ENCODE data around the gene TM6SF1.

The TM6SF1 gene

GRCh38 chr15:83170474-83171165, 63.2 kb downstream of the TM6SF1 start:
- no peak overlapping the region for H2AFZ ChIP-seq (ENCODE audit: low read length)
- H2BK120ac ChIP-seq (ENCODE audit: low read depth, low read length): no peak overlapping the region
- no peak overlapping the region for H4K91ac ChIP-seq (ENCODE audit: low read depth, low read length, poor library complexity)
- H3K14ac ChIP-seq (ENCODE audit: low read length): no peak overlapping the region
- peaks cover 4% of the 10 kb centered on the region for H3K79me1 ChIP-seq (ENCODE audit: low read depth, low read length)
- no peaks in the 10 kb centered on the region for H3K4me1 ChIP-seq (ENCODE audit: control insufficient read depth in 2 of 2, insufficient read depth in 1 of 2, low read depth in 1 of 2, low read length in 2 of 2)
- H3K36me3 ChIP-seq (replicated peaks in 1 of 2; ENCODE audit: control insufficient read depth in 2 of 2, insufficient read depth in 2 of 2, low read length in 2 of 2): peaks cover 2 to 18% of the 10 kb centered on the region in 2 donors
- DNase-seq (ENCODE audit: low spot score): no peak
- H3K4me2 ChIP-seq (ENCODE audit: insufficient read depth, low read length, poor library complexity, severe bottlenecking): no peak overlapping the region
- no CpG with 5 or more reads among the region's 4 CpGs for WGBS, 2 donors (ENCODE audit: extremely low coverage in 2 of 2, insufficient read length in 2 of 2, insufficient replicate concordance in 1 of 2)
- H3K4ac ChIP-seq (ENCODE audit: low read length): no peak overlapping the region
- H2BK12ac ChIP-seq (ENCODE audit: low read length): no peak overlapping the region
- no peak overlapping the region for H2BK5ac ChIP-seq (ENCODE audit: low read length)
- H3K23ac ChIP-seq (ENCODE audit: low read depth, low read length, poor library complexity): no peak overlapping the region
- no peak overlapping the region for H3K27ac ChIP-seq (replicated peaks; ENCODE audit: low read length)
- peaks cover 2 to 50% of the 10 kb centered on the region in 2 donors for H3K9me3 ChIP-seq (replicated peaks in 1 of 2; ENCODE audit: control insufficient read depth in 2 of 2, insufficient read depth in 1 of 2, low read depth in 1 of 2, low read length in 2 of 2)
- H3K4me3 ChIP-seq (ENCODE audit: low read length in 2 of 2): no peak overlapping the region
- no peak overlapping the region for H2AK5ac ChIP-seq (ENCODE audit: low read depth, low read length)
- H2BK15ac ChIP-seq (ENCODE audit: low read length): no peak overlapping the region
- no peak overlapping the region for H4K8ac ChIP-seq (ENCODE audit: low read depth, low read length)
- H3K9ac ChIP-seq (ENCODE audit: low read depth, low read length, poor library complexity): no peak overlapping the region
- no peaks in the 10 kb centered on the region for H3K27me3 ChIP-seq (ENCODE audit: control insufficient read depth in 3 of 3, insufficient read depth in 3 of 3, low read depth in 1 of 3, low read length in 3 of 3)
- H3K18ac ChIP-seq (ENCODE audit: low read length): no peak overlapping the region

GRCh38 chr15:83174891-83175290, 67.4 kb downstream of the TM6SF1 start:
- Histone ChIP-seq H4K91ac (ENCODE audit: low read depth, low read length, poor library complexity) (no peak overlapping the region), H3K9me3 (replicated peaks in 1 of 2; ENCODE audit: control insufficient read depth in 2 of 2, insufficient read depth in 1 of 2, low read depth in 1 of 2, low read length in 2 of 2) (peaks cover 0 to 22% of the 10 kb centered on the region in 2 donors), H2AFZ (ENCODE audit: low read length) (no peak overlapping the region), H2BK15ac (ENCODE audit: low read length) (no peak overlapping the region), H3K18ac (ENCODE audit: low read length) (no peak overlapping the region), H3K14ac (ENCODE audit: low read length) (no peak overlapping the region), H4K8ac (ENCODE audit: low read depth, low read length) (no peak overlapping the region), H3K4ac (ENCODE audit: low read length) (no peak overlapping the region), H3K79me1 (ENCODE audit: low read depth, low read length) (peaks cover 2% of the 10 kb centered on the region), H3K23ac (ENCODE audit: low read depth, low read length, poor library complexity) (no peak overlapping the region), H3K36me3 (replicated peaks in 1 of 2; ENCODE audit: control insufficient read depth in 2 of 2, insufficient read depth in 2 of 2, low read length in 2 of 2) (peaks cover 0 to 25% of the 10 kb centered on the region in 2 donors), H3K9ac (ENCODE audit: low read depth, low read length, poor library complexity) (no peak overlapping the region), H3K27ac (replicated peaks; ENCODE audit: low read length) (no peak overlapping the region), H3K4me1 (ENCODE audit: control insufficient read depth in 2 of 2, insufficient read depth in 1 of 2, low read depth in 1 of 2, low read length in 2 of 2) (no peaks in the 10 kb centered on the region), H2BK12ac (ENCODE audit: low read length) (no peak overlapping the region), H3K4me2 (ENCODE audit: insufficient read depth, low read length, poor library complexity, severe bottlenecking) (no peak overlapping the region), H2BK120ac (ENCODE audit: low read depth, low read length) (no peak overlapping the region), H3K27me3 (ENCODE audit: control insufficient read depth in 3 of 3, insufficient read depth in 3 of 3, low read depth in 1 of 3, low read length in 3 of 3) (no peaks in the 10 kb centered on the region), H2AK5ac (ENCODE audit: low read depth, low read length) (no peak overlapping the region), H2BK5ac (ENCODE audit: low read length) (no peak overlapping the region), H3K4me3 (ENCODE audit: low read length in 2 of 2) (no peak overlapping the region)
- no peak for DNase-seq (ENCODE audit: low spot score)
- WGBS, 2 donors (ENCODE audit: extremely low coverage in 2 of 2, insufficient read length in 2 of 2, insufficient replicate concordance in 1 of 2): no CpG with 5 or more reads among the region's 1 CpG

- no peak overlapping the region for H3K23ac ChIP-seq (ENCODE audit: low read depth, low read length, poor library complexity)
- no peak overlapping the region for H3K18ac ChIP-seq (ENCODE audit: low read length)
- no peak overlapping the region for H4K91ac ChIP-seq (ENCODE audit: low read depth, low read length, poor library complexity)
- H2BK15ac ChIP-seq (ENCODE audit: low read length): no peak overlapping the region
- H3K4me2 ChIP-seq (ENCODE audit: insufficient read depth, low read length, poor library complexity, severe bottlenecking): no peak overlapping the region
- no peak overlapping the region for H2BK120ac ChIP-seq (ENCODE audit: low read depth, low read length)
- H3K27me3 ChIP-seq (ENCODE audit: control insufficient read depth in 3 of 3, insufficient read depth in 3 of 3, low read depth in 1 of 3, low read length in 3 of 3): no peaks in the 10 kb centered on the region
- no peak overlapping the region for H3K4ac ChIP-seq (ENCODE audit: low read length)
- peaks cover 0 to 5% of the 10 kb centered on the region in 2 donors for H3K9me3 ChIP-seq (replicated peaks in 1 of 2; ENCODE audit: control insufficient read depth in 2 of 2, insufficient read depth in 1 of 2, low read depth in 1 of 2, low read length in 2 of 2)
- no CpG with 5 or more reads among the region's 2 CpGs for WGBS, 2 donors (ENCODE audit: extremely low coverage in 2 of 2, insufficient read length in 2 of 2, insufficient replicate concordance in 1 of 2)
- H3K79me1 ChIP-seq (ENCODE audit: low read depth, low read length): peaks cover 3% of the 10 kb centered on the region
- no peak overlapping the region for H4K8ac ChIP-seq (ENCODE audit: low read depth, low read length)
- H3K36me3 ChIP-seq (replicated peaks in 1 of 2; ENCODE audit: control insufficient read depth in 2 of 2, insufficient read depth in 2 of 2, low read length in 2 of 2): peaks cover 0 to 20% of the 10 kb centered on the region in 2 donors
- no peak overlapping the region for H3K9ac ChIP-seq (ENCODE audit: low read depth, low read length, poor library complexity)
- no peak overlapping the region for H2BK12ac ChIP-seq (ENCODE audit: low read length)
- H3K4me1 ChIP-seq (ENCODE audit: control insufficient read depth in 2 of 2, insufficient read depth in 1 of 2, low read depth in 1 of 2, low read length in 2 of 2): no peaks in the 10 kb centered on the region
- H2AK5ac ChIP-seq (ENCODE audit: low read depth, low read length): no peak overlapping the region
- DNase-seq (ENCODE audit: low spot score): no peak
- no peak overlapping the region for H3K27ac ChIP-seq (replicated peaks; ENCODE audit: low read length)
- H2BK5ac ChIP-seq (ENCODE audit: low read length): no peak overlapping the region
- no peak overlapping the region for H2AFZ ChIP-seq (ENCODE audit: low read length)
- H3K4me3 ChIP-seq (ENCODE audit: low read length in 2 of 2): no peak overlapping the region
- no peak overlapping the region for H3K14ac ChIP-seq (ENCODE audit: low read length)
Observed at GRCh38 chr15:83178390-83178789, 70.9 kb downstream of the TM6SF1 start.

- no peaks in the 10 kb centered on the region for H3K27me3 ChIP-seq (ENCODE audit: control insufficient read depth in 3 of 3, insufficient read depth in 3 of 3, low read depth in 1 of 3, low read length in 3 of 3)
- H4K91ac ChIP-seq (ENCODE audit: low read depth, low read length, poor library complexity): no peak overlapping the region
- H3K36me3 ChIP-seq (replicated peaks in 1 of 2; ENCODE audit: control insufficient read depth in 2 of 2, insufficient read depth in 2 of 2, low read length in 2 of 2): peaks cover 0 to 21% of the 10 kb centered on the region in 2 donors
- no peak overlapping the region for H2AFZ ChIP-seq (ENCODE audit: low read length)
- no peak overlapping the region for H2BK12ac ChIP-seq (ENCODE audit: low read length)
- H2BK120ac ChIP-seq (ENCODE audit: low read depth, low read length): no peak overlapping the region
- no peaks in the 10 kb centered on the region for H3K4me1 ChIP-seq (ENCODE audit: control insufficient read depth in 2 of 2, insufficient read depth in 1 of 2, low read depth in 1 of 2, low read length in 2 of 2)
- no peak overlapping the region for H3K9ac ChIP-seq (ENCODE audit: low read depth, low read length, poor library complexity)
- H2BK15ac ChIP-seq (ENCODE audit: low read length): no peak overlapping the region
- WGBS, 2 donors (ENCODE audit: extremely low coverage in 2 of 2, insufficient read length in 2 of 2, insufficient replicate concordance in 1 of 2): no CpG with 5 or more reads among the region's 3 CpGs
- no peak overlapping the region for H3K27ac ChIP-seq (replicated peaks; ENCODE audit: low read length)
- H3K4me2 ChIP-seq (ENCODE audit: insufficient read depth, low read length, poor library complexity, severe bottlenecking): no peak overlapping the region
- no peak overlapping the region for H2BK5ac ChIP-seq (ENCODE audit: low read length)
- H3K18ac ChIP-seq (ENCODE audit: low read length): no peak overlapping the region
- peaks cover 5% of the 10 kb centered on the region for H3K79me1 ChIP-seq (ENCODE audit: low read depth, low read length)
- H3K4ac ChIP-seq (ENCODE audit: low read length): no peak overlapping the region
- H3K14ac ChIP-seq (ENCODE audit: low read length): no peak overlapping the region
- no peak overlapping the region for H4K8ac ChIP-seq (ENCODE audit: low read depth, low read length)
- no peak overlapping the region for H2AK5ac ChIP-seq (ENCODE audit: low read depth, low read length)
- H3K9me3 ChIP-seq (replicated peaks in 1 of 2; ENCODE audit: control insufficient read depth in 2 of 2, insufficient read depth in 1 of 2, low read depth in 1 of 2, low read length in 2 of 2): peaks cover 0 to 5% of the 10 kb centered on the region in 2 donors
- H3K23ac ChIP-seq (ENCODE audit: low read depth, low read length, poor library complexity): no peak overlapping the region
- no peak overlapping the region for H3K4me3 ChIP-seq (ENCODE audit: low read length in 2 of 2)
- DNase-seq (ENCODE audit: low spot score): no peak
Observed at GRCh38 chr15:83178869-83179325, 71.5 kb downstream of the TM6SF1 start.
